Fibroblast of the aortic adventitia (primary cell): ENCODE data around the gene VTCN1. TPM values are rescaled to one million over a fixed set of nuclear protein-coding genes. Genes with fewer than 3 reads are reported as not detected.

Experiments
- DNase-seq: peaks from one replicate; pipeline ENCODE4 v3.0.0-alpha.2; 2010; ENCODE audit warnings: low read depth
- H3K4me3 ChIP-seq: 2 replicates; pipeline ENCODE4 v1.5.1; 2011; ENCODE audit warnings: low read depth, mild to moderate bottlenecking, control low read depth, low read length, moderate library complexity
- CTCF ChIP-seq: IDR thresholded peaks from 2 replicates; pipeline ENCODE4 v1.5.1; 2011; ENCODE audit warnings: mild to moderate bottlenecking, low read length, control low read depth, inconsistent platforms; ENCODE audit not compliant: insufficient read depth
- small RNA-seq: library from RNA; depleted of rRNA; stranded (forward); fragments of <200 nt; gene quantifications from one replicate; pipeline ENCODE3, GENCODE V24; 2012
- total RNA-seq: library from RNA; depleted of rRNA; stranded (reverse); fragments of >200 nt; gene quantifications from 2 replicates; pipeline ENCODE4 v1.2.3, GENCODE V29; 2012; ENCODE audit warnings: low replicate concordance

VTCN1 gene
- total RNA-seq, 1 donor, result not detected

DNA sequence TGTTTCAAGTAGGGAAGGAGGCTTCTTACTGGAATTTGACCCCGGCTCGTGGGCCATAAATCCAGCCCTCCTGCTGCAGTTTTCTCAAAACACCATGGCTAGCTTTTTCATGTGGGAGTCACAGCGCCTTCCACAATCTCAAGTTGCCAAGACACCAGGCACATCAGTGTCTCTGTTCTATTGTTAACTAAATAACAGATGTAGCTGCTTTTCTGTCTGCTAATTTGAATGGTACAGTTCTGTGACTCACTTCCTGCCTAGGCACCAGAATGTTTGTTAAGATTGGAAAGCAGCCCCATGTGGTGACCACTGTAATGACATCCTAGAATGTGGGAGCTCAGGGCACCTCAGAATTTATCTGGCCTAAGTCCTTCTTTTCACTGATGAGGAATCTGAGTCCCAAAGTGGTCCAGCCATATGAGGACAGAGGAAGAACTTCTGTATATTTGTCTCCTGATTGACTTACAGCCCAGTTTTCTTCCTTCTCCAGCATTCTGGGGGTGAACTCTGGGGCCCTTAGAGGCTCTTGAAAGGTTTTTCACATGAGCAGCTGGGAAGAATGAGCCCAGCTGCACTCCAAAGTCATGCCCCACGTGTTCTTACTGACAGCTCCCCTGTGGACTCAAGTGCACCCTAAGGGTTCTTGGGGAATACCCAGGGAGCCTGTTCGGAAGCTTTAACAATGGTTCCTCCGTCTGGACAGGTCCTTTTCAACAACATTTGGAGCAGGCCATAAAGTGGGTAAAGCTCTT, 116.7 kb downstream of the VTCN1 start:
- peak; percentile 83 for DNase-seq
- H3K4me3 ChIP-seq, result no peak overlapping the region
- TF ChIP-seq CTCF, result peak; percentile 49

Small RNA genes within 50 kb of the gene (small RNA-seq; reads per million reads assigned to genes)
- gene MIR942, result 10.2 reads per million, percentile 93 among the genes with 10 or more reads in this experiment
- not detected for gene RF00017

Other genes starting within 250 kb of the VTCN1 start
- gene CD101, start 209.2 kb downstream of the VTCN1 start, total RNA-seq, result 0.09 and 0.41 TPM in 2 replicates
- gene TTF2, start 150.6 kb downstream of the VTCN1 start, total RNA-seq, result 9.4 and 11.0 TPM in 2 replicates
- 3.3 and 8.1 TPM in 2 replicates for gene TRIM45, start 89.2 kb downstream of the VTCN1 start, total RNA-seq
- gene MAN1A2, start 156.5 kb upstream of the VTCN1 start, total RNA-seq, result 31.3 and 43.7 TPM in 2 replicates